ENCODE results near the gene ABHD17C.

ABHD17C gene

DNA sequence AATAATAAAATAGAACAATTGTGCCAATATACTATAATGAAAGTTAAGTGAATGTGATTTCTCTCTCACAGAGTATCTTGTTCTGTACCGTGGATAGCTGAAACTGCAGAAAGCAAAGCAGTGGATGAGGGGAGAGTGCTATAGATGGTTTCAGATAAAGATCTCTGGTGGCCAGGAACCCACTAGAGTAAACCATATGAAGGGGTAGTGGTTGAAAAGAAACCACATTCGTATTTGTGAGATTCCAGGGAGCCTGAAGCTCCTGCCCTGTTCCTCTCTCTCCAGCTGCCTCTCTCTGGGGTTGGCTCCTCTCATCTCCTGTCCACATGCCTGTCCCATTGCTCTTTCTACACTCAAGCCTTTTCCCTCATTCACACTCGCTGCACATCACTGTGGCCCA is 8.9 kb downstream of the ABHD17C start:
- H3K9me3 ChIP-seq (ENCODE audit: control insufficient read depth, low read length) = no peaks in the 10 kb centered on the region
- H3K36me3 ChIP-seq (ENCODE audit: control insufficient read depth, insufficient read depth, low read length) = no peaks in the 10 kb centered on the region
- no peak overlapping the region for H3K27ac ChIP-seq (ENCODE audit: low read depth, low read length, severe bottlenecking)
- no peaks in the 10 kb centered on the region for H3K4me1 ChIP-seq (ENCODE audit: control insufficient read depth, insufficient read depth, low read length, poor library complexity, severe bottlenecking)
- H3K4me3 ChIP-seq (ENCODE audit: extremely low read depth, insufficient read depth, low read length, poor library complexity, severe bottlenecking) = no peak overlapping the region
- WGBS, 2 experiments (ENCODE audit: insufficient coverage in 2 of 2) = 90 to 100% methylated on average over 2 of the region's 3 CpGs

DNA sequence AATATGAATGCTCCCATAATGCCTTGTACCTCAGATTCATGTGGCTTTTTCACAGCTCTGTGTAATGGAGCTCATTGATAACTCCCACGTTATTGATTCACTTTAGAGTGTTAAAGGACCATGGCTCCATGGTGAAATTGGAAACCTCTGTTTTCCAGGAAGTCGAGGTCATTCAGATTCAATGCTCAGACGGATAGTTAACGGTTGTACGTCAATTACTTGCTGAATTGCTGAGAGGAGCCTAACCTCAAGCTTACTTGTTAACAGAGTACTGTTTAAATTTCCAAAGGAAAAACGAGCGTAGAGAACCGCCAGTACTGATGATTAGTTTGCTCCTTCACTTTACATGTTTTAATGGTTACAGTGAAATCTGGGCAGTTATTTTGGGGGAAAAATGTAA is 11.1 kb downstream of the ABHD17C start:
- H3K4me3 ChIP-seq (ENCODE audit: extremely low read depth, insufficient read depth, low read length, poor library complexity, severe bottlenecking) = no peak overlapping the region
- no peaks in the 10 kb centered on the region for H3K4me1 ChIP-seq (ENCODE audit: control insufficient read depth, insufficient read depth, low read length, poor library complexity, severe bottlenecking)
- 51 to 53% methylated on average over 6 to 7 of the region's 8 CpGs for WGBS, 2 experiments (ENCODE audit: insufficient coverage in 2 of 2)
- no peaks in the 10 kb centered on the region for H3K9me3 ChIP-seq (ENCODE audit: control insufficient read depth, low read length)
- H3K36me3 ChIP-seq (ENCODE audit: control insufficient read depth, insufficient read depth, low read length) = no peaks in the 10 kb centered on the region
- H3K27ac ChIP-seq (ENCODE audit: low read depth, low read length, severe bottlenecking) = no peak overlapping the region

DNA sequence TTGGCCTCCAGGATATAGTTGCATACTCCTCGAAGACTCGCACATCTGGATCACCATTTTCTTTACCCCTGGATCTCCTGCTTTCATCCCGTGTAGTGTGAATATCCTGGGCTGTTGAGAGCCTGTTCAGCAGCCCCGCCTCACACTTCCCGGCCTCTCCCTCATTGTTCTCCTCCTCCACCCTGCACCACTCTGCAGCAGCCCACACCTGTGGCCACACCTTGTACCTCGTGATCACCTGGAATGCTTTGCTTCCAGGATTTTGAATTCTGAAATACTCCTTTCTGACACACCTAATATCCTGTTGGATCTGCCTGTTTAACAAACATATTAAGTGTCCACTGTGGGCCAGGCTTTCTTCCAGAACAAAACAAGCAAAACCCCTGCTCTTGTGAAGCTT is 14.4 kb downstream of the ABHD17C start:
- no peaks in the 10 kb centered on the region for H3K9me3 ChIP-seq (ENCODE audit: control insufficient read depth, low read length)
- H3K27ac ChIP-seq (ENCODE audit: low read depth, low read length, severe bottlenecking) = no peak overlapping the region
- H3K4me3 ChIP-seq (ENCODE audit: extremely low read depth, insufficient read depth, low read length, poor library complexity, severe bottlenecking) = no peak overlapping the region
- no peaks in the 10 kb centered on the region for H3K36me3 ChIP-seq (ENCODE audit: control insufficient read depth, insufficient read depth, low read length)
- no peaks in the 10 kb centered on the region for H3K4me1 ChIP-seq (ENCODE audit: control insufficient read depth, insufficient read depth, low read length, poor library complexity, severe bottlenecking)
- WGBS, 2 experiments (ENCODE audit: insufficient coverage in 2 of 2) = 85 to 98% methylated on average over 5 to 6 of the region's 6 CpGs

DNA sequence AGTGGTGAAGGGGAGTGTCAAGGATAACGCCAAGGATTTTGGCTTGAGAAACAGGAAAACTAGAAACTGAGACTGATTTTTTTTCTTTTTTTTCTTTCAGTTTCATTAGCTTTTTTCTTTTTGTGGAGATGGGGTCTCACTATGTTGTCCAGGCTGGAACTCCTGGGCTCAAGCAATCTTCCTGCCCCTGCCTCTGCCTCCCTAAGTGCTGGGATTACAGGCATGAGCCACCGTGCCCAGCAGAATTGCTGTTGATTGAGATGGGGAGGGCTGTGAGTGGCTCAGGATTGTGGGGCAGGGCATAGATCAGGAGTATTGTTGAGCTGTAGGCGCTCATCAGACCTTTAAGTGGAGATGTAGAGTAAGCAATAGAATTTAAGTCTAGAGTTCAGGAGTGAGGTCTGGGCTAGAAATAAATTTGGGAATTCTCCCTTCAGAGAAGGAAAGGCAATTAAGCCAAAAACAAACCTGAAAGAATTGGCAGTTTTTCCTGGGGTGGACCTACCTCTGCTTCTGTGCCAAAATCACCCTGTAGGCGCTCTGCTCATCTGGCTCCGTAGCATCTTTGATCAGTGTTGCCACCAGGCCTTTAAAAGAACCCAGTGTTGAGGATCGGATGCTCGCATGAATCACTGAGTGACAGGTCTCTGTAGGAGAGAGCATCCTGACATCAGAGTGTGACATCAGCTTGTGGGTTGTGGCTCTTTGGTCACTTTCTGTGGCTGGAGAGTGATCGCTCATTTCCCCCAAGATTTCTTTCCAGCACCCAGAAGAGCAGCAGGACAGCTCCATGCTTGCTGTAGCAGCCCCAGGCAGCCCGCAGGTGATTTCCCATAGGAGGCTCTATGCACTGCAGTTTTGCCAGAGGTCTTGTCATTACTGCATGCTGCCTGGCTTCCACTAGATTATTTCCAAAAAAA is 15.8 kb downstream of the ABHD17C start:
- H3K36me3 ChIP-seq (ENCODE audit: control insufficient read depth, insufficient read depth, low read length) = no peaks in the 10 kb centered on the region
- H3K4me3 ChIP-seq (ENCODE audit: extremely low read depth, insufficient read depth, low read length, poor library complexity, severe bottlenecking) = no peak overlapping the region
- no peak overlapping the region for H3K27ac ChIP-seq (ENCODE audit: low read depth, low read length, severe bottlenecking)
- no peaks in the 10 kb centered on the region for H3K9me3 ChIP-seq (ENCODE audit: control insufficient read depth, low read length)
- 93 to 95% methylated on average over 7 to 8 of the region's 9 CpGs for WGBS, 2 experiments (ENCODE audit: insufficient coverage in 2 of 2)
- H3K4me1 ChIP-seq (ENCODE audit: control insufficient read depth, insufficient read depth, low read length, poor library complexity, severe bottlenecking) = no peaks in the 10 kb centered on the region

DNA sequence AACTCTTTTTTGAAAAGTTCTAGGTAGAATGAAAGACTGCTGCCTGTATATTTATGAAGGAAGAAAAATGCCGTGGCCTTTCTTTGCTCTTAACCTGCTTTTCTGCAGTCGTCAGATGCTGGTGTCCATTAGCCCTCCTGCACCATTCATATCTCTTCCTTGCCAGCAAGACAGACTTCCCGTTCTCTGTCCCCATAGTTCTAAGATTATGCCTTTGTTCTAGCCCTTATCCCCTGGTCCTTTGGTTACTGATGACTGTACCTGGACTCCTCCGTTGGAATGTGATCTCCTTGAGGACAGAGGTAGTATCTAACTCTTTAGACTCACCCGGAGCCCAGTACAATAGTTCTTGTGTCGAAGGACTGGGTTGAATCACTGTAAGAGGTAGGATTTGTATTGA is 16.8 kb downstream of the ABHD17C start:
- Histone ChIP-seq H3K9me3 (ENCODE audit: control insufficient read depth, low read length) (no peaks in the 10 kb centered on the region), H3K4me3 (ENCODE audit: extremely low read depth, insufficient read depth, low read length, poor library complexity, severe bottlenecking) (no peak overlapping the region), H3K27ac (ENCODE audit: low read depth, low read length, severe bottlenecking) (no peak overlapping the region), H3K4me1 (ENCODE audit: control insufficient read depth, insufficient read depth, low read length, poor library complexity, severe bottlenecking) (no peaks in the 10 kb centered on the region), H3K36me3 (ENCODE audit: control insufficient read depth, insufficient read depth, low read length) (no peaks in the 10 kb centered on the region)
- WGBS, 2 experiments (ENCODE audit: insufficient coverage in 2 of 2) = 85 to 89% methylated on average over 4 to 5 of the region's 6 CpGs

DNA sequence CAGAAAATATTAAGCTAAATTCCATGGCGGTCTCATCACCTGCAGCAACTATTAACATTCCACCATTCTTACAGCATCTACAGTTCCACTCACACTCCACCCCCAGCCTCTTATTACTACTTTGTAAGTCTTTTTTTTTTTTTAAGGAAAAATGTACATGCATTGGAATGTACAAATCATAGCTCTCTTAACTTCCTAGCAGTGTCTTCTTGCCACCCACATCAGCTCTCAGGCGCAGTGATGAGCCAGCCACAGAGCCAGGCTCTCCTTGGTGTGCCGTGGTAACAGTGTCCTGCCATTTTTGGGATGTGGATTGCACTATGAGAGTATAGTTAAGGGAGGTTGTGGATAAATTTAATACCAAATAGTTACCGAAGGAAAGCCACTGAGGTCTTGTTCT is 17.8 kb downstream of the ABHD17C start:
- H3K4me3 ChIP-seq (ENCODE audit: extremely low read depth, insufficient read depth, low read length, poor library complexity, severe bottlenecking) = no peak overlapping the region
- no peaks in the 10 kb centered on the region for H3K9me3 ChIP-seq (ENCODE audit: control insufficient read depth, low read length)
- 100% methylated on average over 2 of the region's 4 CpGs; no CpG with 5 or more reads in 1 of the 2 experiments for WGBS, 2 experiments (ENCODE audit: insufficient coverage in 2 of 2)
- H3K27ac ChIP-seq (ENCODE audit: low read depth, low read length, severe bottlenecking) = no peak overlapping the region
- H3K36me3 ChIP-seq (ENCODE audit: control insufficient read depth, insufficient read depth, low read length) = no peaks in the 10 kb centered on the region
- H3K4me1 ChIP-seq (ENCODE audit: control insufficient read depth, insufficient read depth, low read length, poor library complexity, severe bottlenecking) = no peaks in the 10 kb centered on the region

DNA sequence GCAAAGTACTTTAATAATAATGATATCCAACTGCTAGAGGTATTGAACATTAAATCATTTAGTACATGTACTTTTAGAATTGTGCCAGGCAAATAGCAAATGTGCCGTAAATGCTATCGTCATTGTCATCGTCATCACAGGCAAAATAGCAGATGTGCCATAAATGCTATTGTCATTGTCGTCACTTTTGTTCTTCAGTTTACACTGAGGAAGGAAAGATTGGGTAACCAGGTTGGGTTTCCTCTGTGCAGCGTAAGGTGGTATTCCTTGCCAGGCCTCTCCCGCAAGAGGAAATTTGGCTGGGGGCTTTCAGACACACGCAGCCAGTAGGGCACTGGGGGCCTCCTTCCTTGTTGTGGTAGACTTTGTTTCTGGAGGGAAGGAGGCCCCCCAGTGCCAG is 26.4 kb downstream of the ABHD17C start:
- Histone ChIP-seq H3K9me3 (ENCODE audit: control insufficient read depth, low read length) (no peaks in the 10 kb centered on the region), H3K36me3 (ENCODE audit: control insufficient read depth, insufficient read depth, low read length) (no peaks in the 10 kb centered on the region), H3K4me1 (ENCODE audit: control insufficient read depth, insufficient read depth, low read length, poor library complexity, severe bottlenecking) (no peaks in the 10 kb centered on the region), H3K4me3 (ENCODE audit: extremely low read depth, insufficient read depth, low read length, poor library complexity, severe bottlenecking) (no peak overlapping the region), H3K27ac (ENCODE audit: low read depth, low read length, severe bottlenecking) (no peak overlapping the region)
- 93 to 96% methylated on average over 7 of the region's 7 CpGs for WGBS, 2 experiments (ENCODE audit: insufficient coverage in 2 of 2)

DNA sequence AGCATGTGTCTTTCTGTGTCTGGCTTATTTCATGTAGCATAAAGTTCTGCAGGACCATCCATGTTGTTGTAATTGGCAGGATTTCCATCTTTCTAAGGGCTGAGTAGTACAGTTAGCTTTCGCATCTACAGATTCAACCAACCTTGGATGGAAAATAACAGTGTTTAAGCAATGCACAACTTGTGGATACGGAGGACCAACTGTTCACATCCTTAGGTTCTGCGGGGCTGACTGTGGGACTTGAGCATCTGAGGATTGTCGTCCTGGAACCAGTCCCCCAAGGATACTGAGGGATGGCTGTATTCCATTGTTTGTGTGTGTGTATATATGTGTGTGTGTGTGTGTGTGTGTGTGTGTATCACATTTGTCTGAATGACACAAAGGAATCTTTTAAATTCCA is 27.7 kb downstream of the ABHD17C start:
- WGBS, 2 experiments (ENCODE audit: insufficient coverage in 2 of 2) = 94 to 95% methylated on average over 2 of the region's 4 CpGs
- Histone ChIP-seq H3K36me3 (ENCODE audit: control insufficient read depth, insufficient read depth, low read length) (no peaks in the 10 kb centered on the region), H3K27ac (ENCODE audit: low read depth, low read length, severe bottlenecking) (no peak overlapping the region), H3K4me3 (ENCODE audit: extremely low read depth, insufficient read depth, low read length, poor library complexity, severe bottlenecking) (no peak overlapping the region), H3K9me3 (ENCODE audit: control insufficient read depth, low read length) (no peaks in the 10 kb centered on the region), H3K4me1 (ENCODE audit: control insufficient read depth, insufficient read depth, low read length, poor library complexity, severe bottlenecking) (no peaks in the 10 kb centered on the region)

DNA sequence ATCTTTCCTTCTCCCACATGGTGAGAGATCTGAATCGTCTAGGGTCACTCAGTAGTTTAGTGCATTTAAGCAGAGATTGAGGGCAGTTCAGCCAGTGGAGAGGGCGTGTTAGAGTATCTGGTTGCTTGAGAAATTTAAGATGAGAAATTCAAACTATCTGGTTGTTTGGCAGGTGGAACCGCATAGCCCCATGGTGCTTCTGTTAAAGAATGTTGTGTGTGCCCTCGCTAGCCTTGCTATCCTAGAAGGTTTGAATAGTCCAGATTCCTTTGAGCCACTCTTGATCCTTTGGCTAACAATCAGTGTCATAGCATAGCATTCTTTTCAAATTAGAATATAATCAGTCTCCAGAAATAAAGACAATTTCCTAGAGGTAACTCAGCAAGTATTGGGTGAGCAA is 32.1 kb downstream of the ABHD17C start:
- no peak overlapping the region for H3K4me3 ChIP-seq (ENCODE audit: extremely low read depth, insufficient read depth, low read length, poor library complexity, severe bottlenecking)
- H3K4me1 ChIP-seq (ENCODE audit: control insufficient read depth, insufficient read depth, low read length, poor library complexity, severe bottlenecking) = no peaks in the 10 kb centered on the region
- no peak overlapping the region for H3K27ac ChIP-seq (ENCODE audit: low read depth, low read length, severe bottlenecking)
- no peaks in the 10 kb centered on the region for H3K36me3 ChIP-seq (ENCODE audit: control insufficient read depth, insufficient read depth, low read length)
- WGBS, 2 experiments (ENCODE audit: insufficient coverage in 2 of 2) = 84 to 87% methylated on average over 2 to 3 of the region's 4 CpGs
- H3K9me3 ChIP-seq (ENCODE audit: control insufficient read depth, low read length) = no peaks in the 10 kb centered on the region

DNA sequence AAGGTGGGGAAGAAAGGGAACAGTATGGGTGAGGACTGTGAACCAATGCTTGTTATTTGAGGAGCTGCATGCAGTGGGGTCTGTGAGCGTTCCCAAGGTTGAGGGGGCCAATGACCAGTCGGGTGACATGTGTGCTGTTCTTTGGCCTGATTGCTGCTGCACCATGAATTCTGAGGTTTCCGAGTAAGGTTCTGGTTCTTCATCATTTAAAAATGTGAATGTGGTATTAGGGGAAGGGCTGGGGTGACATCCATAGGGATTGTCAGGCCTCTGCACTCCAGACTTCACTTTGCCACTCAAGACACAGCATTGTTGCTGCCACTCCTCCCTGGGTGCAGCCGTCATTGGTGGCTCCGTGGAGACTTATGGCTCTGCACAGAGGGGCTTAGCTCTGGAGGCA is 32.5 kb downstream of the ABHD17C start:
- H3K27ac ChIP-seq (ENCODE audit: low read depth, low read length, severe bottlenecking) = no peak overlapping the region
- H3K4me1 ChIP-seq (ENCODE audit: control insufficient read depth, insufficient read depth, low read length, poor library complexity, severe bottlenecking) = no peaks in the 10 kb centered on the region
- H3K9me3 ChIP-seq (ENCODE audit: control insufficient read depth, low read length) = no peaks in the 10 kb centered on the region
- H3K4me3 ChIP-seq (ENCODE audit: extremely low read depth, insufficient read depth, low read length, poor library complexity, severe bottlenecking) = no peak overlapping the region
- WGBS, 2 experiments (ENCODE audit: insufficient coverage in 2 of 2) = 95% methylated on average over 4 to 5 of the region's 5 CpGs
- no peaks in the 10 kb centered on the region for H3K36me3 ChIP-seq (ENCODE audit: control insufficient read depth, insufficient read depth, low read length)

DNA sequence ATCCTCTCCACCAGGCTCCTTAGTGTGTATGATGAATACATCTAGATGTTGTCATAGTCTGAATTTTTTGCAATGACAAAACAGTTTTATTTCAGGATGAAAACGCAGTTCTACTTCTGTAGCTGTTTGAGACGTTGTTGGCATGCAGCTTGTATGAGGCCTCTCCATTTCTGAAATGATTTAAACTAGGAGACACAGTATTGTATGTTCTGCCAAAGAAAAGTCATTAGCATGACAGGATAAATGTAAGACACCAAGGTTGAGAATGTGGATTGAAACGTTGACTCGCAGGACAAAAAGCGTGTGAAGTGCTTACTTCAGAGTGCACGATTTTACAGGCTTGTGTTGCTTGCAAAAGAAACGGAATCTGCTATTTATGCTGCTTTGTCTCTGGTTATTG is 35.3 kb downstream of the ABHD17C start:
- Histone ChIP-seq H3K4me1 (ENCODE audit: control insufficient read depth, insufficient read depth, low read length, poor library complexity, severe bottlenecking) (no peaks in the 10 kb centered on the region), H3K27ac (ENCODE audit: low read depth, low read length, severe bottlenecking) (no peak overlapping the region), H3K36me3 (ENCODE audit: control insufficient read depth, insufficient read depth, low read length) (no peaks in the 10 kb centered on the region), H3K4me3 (ENCODE audit: extremely low read depth, insufficient read depth, low read length, poor library complexity, severe bottlenecking) (no peak overlapping the region), H3K9me3 (ENCODE audit: control insufficient read depth, low read length) (no peaks in the 10 kb centered on the region)
- WGBS, 2 experiments (ENCODE audit: insufficient coverage in 2 of 2) = 88 to 89% methylated on average over 7 of the region's 7 CpGs
